Immature natural killer cell (primary cell): ENCODE data around the gene HS3ST5. TPM values are rescaled to one million over a fixed set of nuclear protein-coding genes. Genes with fewer than 3 reads are reported as not detected.
"Not testable (repeated sequence)": the region's sequence is repeated elsewhere in the genome, so short reads cannot be mapped to it uniquely, and the experiment has no call there.

Experiments
- DNase-seq, 3 donors: peaks; one replicate each; pipeline ENCODE4 v3.0.0; 2022; ENCODE audit warnings: mixed read lengths in 1 of 3
- H3K27ac Mint-ChIP-seq, 6 donors: one replicate each; pipeline ENCODE4 v1.8.0; 2020; ENCODE audit warnings: mixed read lengths in 6 of 6, mild to moderate bottlenecking in 5 of 6, inconsistent platforms in 4 of 6, moderate library complexity in 3 of 6
- H3K27me3 Mint-ChIP-seq, 3 donors: one replicate each; pipeline ENCODE4 v1.8.0; 2020 to 2021; ENCODE audit warnings: low read depth in 3 of 3, mild to moderate bottlenecking in 3 of 3, mixed read lengths in 3 of 3, moderate library complexity in 3 of 3, inconsistent platforms in 1 of 3
- H3K36me3 Mint-ChIP-seq, 3 donors: one replicate each; pipeline ENCODE4 v1.8.0; 2020; ENCODE audit warnings: mixed read lengths in 3 of 3, inconsistent platforms in 2 of 3, mild to moderate bottlenecking in 2 of 3
- H3K4me1 Mint-ChIP-seq, 2 donors: one replicate each; pipeline ENCODE4 v1.8.0; 2020; ENCODE audit warnings: inconsistent platforms in 2 of 2, mild to moderate bottlenecking in 2 of 2, mixed read lengths in 2 of 2, moderate library complexity in 1 of 2
- H3K4me3 Mint-ChIP-seq, 5 donors: one replicate each; pipeline ENCODE4 v1.8.0; 2020; ENCODE audit warnings: mild to moderate bottlenecking in 5 of 5, mixed read lengths in 5 of 5, inconsistent platforms in 3 of 5, moderate library complexity in 3 of 5
- H3K9me3 Mint-ChIP-seq, 6 donors: one replicate each; pipeline ENCODE4 v1.8.0; 2020; ENCODE audit warnings: mild to moderate bottlenecking in 6 of 6, mixed read lengths in 6 of 6, inconsistent platforms in 4 of 6, moderate library complexity in 3 of 6
- polyA plus RNA-seq, 3 donors: library from polyadenylated mRNA; unstranded; fragments of 300-500 nt; fragmentation: Illumina TruSeq; gene quantifications; one replicate each; pipeline ENCODE4 v1.2.3, GENCODE V29; 2021

Gene HS3ST5
- polyA plus RNA-seq, 3 donors from 2014 or later = not detected

DNA sequence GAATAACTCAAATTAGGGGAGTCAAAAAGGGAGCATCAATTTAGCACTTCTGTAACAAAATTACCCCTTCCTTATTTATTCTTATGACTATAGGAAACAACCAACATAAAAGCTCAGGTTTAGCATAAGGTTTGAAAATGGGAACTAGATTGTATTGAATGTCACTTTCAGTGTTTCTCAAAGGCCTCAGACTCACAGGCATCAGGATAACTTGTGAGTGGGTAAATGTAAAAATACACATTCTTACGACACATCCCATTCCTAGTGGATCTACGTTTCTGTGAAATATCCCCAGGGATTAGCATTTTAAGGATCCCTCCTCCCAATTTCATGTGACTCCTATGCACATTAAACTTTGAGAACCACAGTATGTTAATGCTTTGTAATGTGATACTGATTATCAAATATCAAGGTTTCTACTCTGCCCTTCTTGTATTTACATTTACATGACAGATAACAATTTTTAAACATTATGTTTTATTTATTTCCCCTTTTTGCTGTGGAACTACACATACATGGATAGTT is 114.8 kb downstream of the HS3ST5 start:
- H3K9me3 Mint-ChIP-seq = peaks cover 5 to 16% (median 10%) of the 10 kb centered on the region in 6 donors
- DNase-seq = no peak
- H3K36me3 Mint-ChIP-seq = no peaks in the 10 kb centered on the region
- no peaks in the 10 kb centered on the region for H3K4me1 Mint-ChIP-seq
- no peak overlapping the region for H3K4me3 Mint-ChIP-seq
- no peak overlapping the region for H3K27ac Mint-ChIP-seq
- H3K27me3 Mint-ChIP-seq = no peaks in the 10 kb centered on the region

GRCh38 chr6:114220241-114220640 is 122.6 kb downstream of the HS3ST5 start:
- peaks cover 1 to 14% (median 6%) of the 10 kb centered on the region in 6 donors for H3K9me3 Mint-ChIP-seq
- H3K36me3 Mint-ChIP-seq = no peaks in the 10 kb centered on the region
- DNase-seq = no peak
- H3K27ac Mint-ChIP-seq = no peak overlapping the region
- no peaks in the 10 kb centered on the region for H3K27me3 Mint-ChIP-seq
- H3K4me1 Mint-ChIP-seq = no peaks in the 10 kb centered on the region
- H3K4me3 Mint-ChIP-seq = no peak overlapping the region

GRCh38 chr6:114218437-114219340 is 124.1 kb downstream of the HS3ST5 start:
- H3K4me3 Mint-ChIP-seq = no peak overlapping the region
- no peaks in the 10 kb centered on the region for H3K36me3 Mint-ChIP-seq
- H3K4me1 Mint-ChIP-seq = no peaks in the 10 kb centered on the region
- no peak for DNase-seq
- no peaks in the 10 kb centered on the region for H3K27me3 Mint-ChIP-seq
- H3K9me3 Mint-ChIP-seq = peaks cover 1 to 22% (median 7%) of the 10 kb centered on the region in 6 donors
- no peak overlapping the region for H3K27ac Mint-ChIP-seq

- H3K27me3 Mint-ChIP-seq, H3K27ac Mint-ChIP-seq, H3K36me3 Mint-ChIP-seq, H3K4me3 Mint-ChIP-seq, DNase-seq, H3K4me1 Mint-ChIP-seq: not testable (repeated sequence)
- peaks cover 3 to 22% (median 7%) of the 10 kb centered on the region in 6 donors for H3K9me3 Mint-ChIP-seq
Observed at GRCh38 chr6:114217996-114218395, 124.8 kb downstream of the HS3ST5 start.

- H3K9me3 Mint-ChIP-seq = peaks cover 3 to 19% (median 7%) of the 10 kb centered on the region in 6 donors
- no peak for DNase-seq
- H3K4me3 Mint-ChIP-seq = no peak overlapping the region
- H3K27me3 Mint-ChIP-seq = no peaks in the 10 kb centered on the region
- H3K36me3 Mint-ChIP-seq = no peaks in the 10 kb centered on the region
- no peaks in the 10 kb centered on the region for H3K4me1 Mint-ChIP-seq
- H3K27ac Mint-ChIP-seq = no peak overlapping the region
Observed at GRCh38 chr6:114216789-114217467, 125.9 kb downstream of the HS3ST5 start.

- peaks cover 0 to 9% (median 5%) of the 10 kb centered on the region in 6 donors for H3K9me3 Mint-ChIP-seq
- H3K4me1 Mint-ChIP-seq = no peaks in the 10 kb centered on the region
- no peaks in the 10 kb centered on the region for H3K27me3 Mint-ChIP-seq
- no peak overlapping the region for H3K4me3 Mint-ChIP-seq
- no peak for DNase-seq
- H3K36me3 Mint-ChIP-seq = no peaks in the 10 kb centered on the region
- no peak overlapping the region for H3K27ac Mint-ChIP-seq
Observed at GRCh38 chr6:114210467-114210866, 132.4 kb downstream of the HS3ST5 start.

- Mint-ChIP-seq H3K4me1 (no peaks in the 10 kb centered on the region), H3K27ac (no peak overlapping the region), H3K4me3 (no peak overlapping the region), H3K27me3 (no peaks in the 10 kb centered on the region), H3K9me3 (peaks cover 0 to 9% (median 2%) of the 10 kb centered on the region in 6 donors), H3K36me3 (no peaks in the 10 kb centered on the region)
- DNase-seq = no peak
Observed at GRCh38 chr6:114203460-114203859, 139.4 kb downstream of the HS3ST5 start.

GRCh38 chr6:114202389-114202788 is 140.4 kb downstream of the HS3ST5 start:
- Mint-ChIP-seq H3K27ac (no peak overlapping the region), H3K4me1 (no peaks in the 10 kb centered on the region), H3K27me3 (no peaks in the 10 kb centered on the region), H3K4me3 (no peak overlapping the region), H3K9me3 (peaks cover 2 to 9% (median 5%) of the 10 kb centered on the region in 6 donors), H3K36me3 (no peaks in the 10 kb centered on the region)
- no peak for DNase-seq

GRCh38 chr6:114200891-114201290 is 141.9 kb downstream of the HS3ST5 start:
- Mint-ChIP-seq H3K27ac (no peak overlapping the region), H3K36me3 (no peaks in the 10 kb centered on the region)
- DNase-seq = no peak

DNA sequence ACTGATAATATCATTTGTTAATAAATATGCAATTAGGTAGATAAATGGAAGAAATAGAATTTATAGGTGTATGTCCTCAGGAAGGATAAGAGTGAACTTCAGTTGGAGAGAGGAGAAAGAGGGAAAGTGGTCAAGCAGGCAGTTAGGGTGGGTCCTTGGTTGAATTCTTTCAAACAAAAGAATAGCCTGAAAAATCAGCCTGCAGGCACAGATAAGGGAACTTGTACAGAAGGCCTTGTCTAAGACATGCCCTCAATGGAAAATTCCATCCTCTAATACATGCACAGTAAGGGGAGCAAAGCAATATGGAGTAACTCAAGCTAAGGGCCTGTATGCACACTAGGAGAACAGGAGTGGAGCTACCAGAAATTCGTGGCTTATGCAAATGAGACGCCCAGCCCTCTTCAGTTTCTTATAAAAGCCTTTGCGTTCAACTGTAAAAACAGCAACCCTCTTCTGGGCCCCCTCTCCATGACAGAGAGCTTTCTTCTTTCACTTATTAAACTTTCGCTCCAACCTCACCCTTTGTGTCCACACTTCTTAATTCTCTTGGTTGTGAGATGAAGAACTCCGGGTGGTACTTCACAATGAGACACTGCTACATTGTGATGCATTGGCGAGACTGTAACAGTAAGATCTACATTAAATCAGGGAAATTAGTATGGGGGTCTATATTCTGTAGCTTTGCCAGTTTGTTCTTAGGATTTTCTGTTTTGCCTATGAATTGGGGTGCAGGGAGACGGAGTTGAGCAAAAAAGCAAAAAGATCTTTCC is 147.0 kb downstream of the HS3ST5 start:
- Mint-ChIP-seq H3K27me3 (peaks cover 0 to 5% (median 0%) of the 10 kb centered on the region in 3 donors), H3K36me3 (no peaks in the 10 kb centered on the region), H3K9me3 (peaks cover 0 to 13% (median 5%) of the 10 kb centered on the region in 6 donors), H3K4me1 (no peaks in the 10 kb centered on the region), H3K27ac (no peak overlapping the region), H3K4me3 (no peak overlapping the region)
- no peak for DNase-seq

More at GRCh38 chr6:114200891-114201290, 141.9 kb downstream of the HS3ST5 start:
- peaks cover 2 to 9% (median 5%) of the 10 kb centered on the region in 6 donors for H3K9me3 Mint-ChIP-seq
- no peak overlapping the region for H3K4me3 Mint-ChIP-seq
- no peaks in the 10 kb centered on the region for H3K4me1 Mint-ChIP-seq
- no peaks in the 10 kb centered on the region for H3K27me3 Mint-ChIP-seq

- no peak overlapping the region for H3K4me3 Mint-ChIP-seq
- H3K27me3 Mint-ChIP-seq = peaks cover 0 to 5% (median 1%) of the 10 kb centered on the region in 3 donors
- H3K9me3 Mint-ChIP-seq = peaks cover 0 to 13% (median 5%) of the 10 kb centered on the region in 6 donors
- H3K4me1 Mint-ChIP-seq = no peaks in the 10 kb centered on the region
- no peak overlapping the region for H3K27ac Mint-ChIP-seq
- no peak for DNase-seq
- H3K36me3 Mint-ChIP-seq = no peaks in the 10 kb centered on the region
Observed at GRCh38 chr6:114195027-114195365, 147.8 kb downstream of the HS3ST5 start.

GRCh38 chr6:114194362-114195026 is 148.3 kb downstream of the HS3ST5 start:
- Mint-ChIP-seq H3K4me1 (no peaks in the 10 kb centered on the region), H3K36me3 (no peaks in the 10 kb centered on the region), H3K27ac (no peak overlapping the region), H3K27me3 (peaks cover 0 to 5% (median 1%) of the 10 kb centered on the region in 3 donors), H3K4me3 (no peak overlapping the region), H3K9me3 (peaks cover 2 to 13% (median 5%) of the 10 kb centered on the region in 6 donors)
- no peak for DNase-seq

DNA sequence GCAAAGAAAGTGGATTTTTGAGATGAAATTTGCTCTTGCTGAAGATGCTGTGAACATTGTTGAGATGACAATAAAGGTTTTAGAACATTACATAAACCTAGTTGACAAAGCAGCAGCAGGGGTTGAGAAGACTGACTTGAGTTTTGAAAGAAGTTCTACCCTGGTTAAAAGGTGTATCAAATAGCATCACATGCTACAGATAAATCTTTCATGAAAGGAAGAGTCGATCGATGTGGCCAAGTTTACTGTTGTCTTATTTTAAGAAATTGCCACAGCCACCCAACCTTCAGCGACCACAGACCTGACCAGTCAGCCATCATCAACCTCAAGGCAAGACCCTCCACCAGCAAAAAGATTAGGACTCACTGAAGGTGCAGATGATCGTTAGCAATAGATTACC is 155.3 kb downstream of the HS3ST5 start:
- Mint-ChIP-seq H3K4me3 (no peak overlapping the region), H3K4me1 (no peaks in the 10 kb centered on the region), H3K27ac (no peak overlapping the region), H3K9me3 (peaks cover 0 to 12% (median 6%) of the 10 kb centered on the region in 6 donors), H3K27me3 (peaks cover 0 to 5% (median 1%) of the 10 kb centered on the region in 3 donors), H3K36me3 (no peaks in the 10 kb centered on the region)
- DNase-seq = no peak
